Small intestine (tissue), 7 donors: ENCODE measurements around the gene SPI1. TPM values are rescaled to one million over a fixed set of nuclear protein-coding genes. Genes with fewer than 3 reads are reported as not detected.
"Not testable (repeated sequence)": the region's sequence is repeated elsewhere in the genome, so short reads cannot be mapped to it uniquely, and the experiment has no call there.

Source experiments
- DNase-seq, 2 donors: peaks; one replicate each; pipeline versions ENCODE4 v3.0.0 to v3.0.0-alpha.2; 2013
- FAIRE-seq: peaks from 2 replicates; lab custom pipeline; 2012; peaks lifted over from hg19 to GRCh38; lab: Jason Lieb, UNC
- H3K27ac ChIP-seq, 3 donors: one replicate each; pipeline ENCODE4 v1.5.1; 2013; ENCODE audit warnings: low read length in 2 of 3, mild to moderate bottlenecking in 2 of 3, control low read depth in 1 of 3, inconsistent platforms in 1 of 3, low read depth in 1 of 3, moderate library complexity in 1 of 3
- H3K27me3 ChIP-seq, 3 donors: one replicate each; pipeline ENCODE4 v1.6.1; 2013; ENCODE audit warnings: low read length in 3 of 3, inconsistent platforms in 1 of 3; ENCODE audit not compliant: control insufficient read depth in 3 of 3, insufficient read depth in 3 of 3
- H3K36me3 ChIP-seq, 3 donors: one replicate each; pipeline ENCODE4 v1.6.1; 2013; ENCODE audit warnings: low read length in 3 of 3, inconsistent platforms in 1 of 3, low read depth in 1 of 3, mild to moderate bottlenecking in 1 of 3, moderate library complexity in 1 of 3; ENCODE audit not compliant: control insufficient read depth in 3 of 3, insufficient read depth in 2 of 3
- H3K4me1 ChIP-seq, 3 donors: one replicate each; pipeline ENCODE4 v1.6.1; 2013; ENCODE audit warnings: low read length in 2 of 3, inconsistent platforms in 1 of 3, low read depth in 1 of 3, mild to moderate bottlenecking in 1 of 3, moderate library complexity in 1 of 3; ENCODE audit not compliant: control insufficient read depth in 3 of 3, insufficient read depth in 2 of 3
- H3K4me3 ChIP-seq, 3 donors: one replicate each; pipeline ENCODE4 v1.5.1; 2013; ENCODE audit warnings: low read length in 3 of 3, control low read depth in 1 of 3, inconsistent platforms in 1 of 3, low read depth in 1 of 3, mild to moderate bottlenecking in 1 of 3, moderate library complexity in 1 of 3
- H3K9me3 ChIP-seq, 2 donors: one replicate each; pipeline ENCODE4 v1.6.1; 2013; ENCODE audit warnings: low read depth in 1 of 2, low read length in 1 of 2; ENCODE audit not compliant: control insufficient read depth in 2 of 2, insufficient read depth in 1 of 2
- WGBS, 3 donors: extraction: QIAGEN DNeasy Blood & Tissue Kit; methylation state at CpG; one replicate each; pipeline ENCODE4 v1.1.7; 2013; 5-methylcytosine and 5-hydroxymethylcytosine counted together
- polyA plus RNA-seq, 4 donors: library from polyadenylated mRNA; stranded (reverse) in 3 of 4; unstranded in 1 of 4; fragments of 200-250 nt in 3 of 4; fragments of 120-200 nt in 1 of 4; gene quantifications; one replicate each; pipeline versions ENCODE4 v1.2.1 to v1.2.3, GENCODE V29; 2013
- donor health status: healthy with polysubstance abuse.
- donor health status: control.
- donor health status: control.
- donor health status: Bipolar disorder and iron deficiency.
- donor health status: healthy.

Gene SPI1
- polyA plus RNA-seq, 4 donors = 3.4 to 25.4 (median 12.0) TPM

DNA sequence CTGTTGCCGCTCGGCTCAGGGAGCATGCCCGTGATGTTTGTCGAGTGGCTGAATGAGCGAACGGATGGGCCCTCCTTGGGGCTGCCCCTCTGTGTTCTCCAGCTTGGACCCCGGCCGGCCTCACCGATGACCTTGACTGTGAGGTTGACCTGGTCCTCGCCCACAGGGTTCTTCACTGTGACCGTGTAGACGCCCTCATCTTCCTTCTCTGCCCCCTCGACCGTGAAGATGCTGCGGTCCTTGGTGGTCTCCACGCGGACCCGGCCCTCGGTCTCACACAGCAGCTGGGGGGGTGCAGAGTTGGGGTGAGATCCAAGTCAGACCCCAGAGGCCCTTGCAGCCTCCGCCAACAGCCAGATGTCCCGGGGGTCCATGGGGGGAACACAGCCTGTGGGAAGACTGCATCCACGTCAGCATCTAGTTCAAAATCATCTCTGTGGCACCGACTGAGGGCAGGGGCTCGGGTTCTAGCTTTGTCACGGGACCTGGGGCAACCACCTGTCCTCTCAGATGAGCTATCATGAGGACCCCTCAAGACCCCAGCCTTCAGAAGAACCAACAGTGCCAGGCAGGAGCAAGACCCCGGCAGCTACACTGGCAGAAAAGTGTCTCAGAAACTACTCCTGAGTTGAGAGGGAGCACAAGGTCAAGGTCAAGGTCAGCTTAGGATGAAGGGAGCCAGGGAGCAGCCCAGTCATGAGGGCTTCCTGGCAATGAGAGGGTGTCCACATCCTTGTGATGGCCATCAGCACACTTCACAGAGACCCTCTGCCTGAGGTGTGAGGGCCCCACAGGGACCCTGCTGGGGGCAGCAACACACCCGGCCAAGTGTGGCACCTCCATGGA is 39.7 kb downstream of the SPI1 start:
- Histone ChIP-seq H3K36me3 (no peaks in the 10 kb centered on the region), H3K27me3 (no peaks in the 10 kb centered on the region), H3K4me3 (no peak overlapping the region), H3K9me3 (no peaks in the 10 kb centered on the region), H3K4me1 (peaks cover 0 to 2% (median 0%) of the 10 kb centered on the region in 3 donors), H3K27ac (no peak overlapping the region)
- WGBS, 3 donors = 84 to 91% (median 90%) methylated on average over 27 of the region's 27 CpGs
- no peak for FAIRE-seq
- no peak for DNase-seq

DNA sequence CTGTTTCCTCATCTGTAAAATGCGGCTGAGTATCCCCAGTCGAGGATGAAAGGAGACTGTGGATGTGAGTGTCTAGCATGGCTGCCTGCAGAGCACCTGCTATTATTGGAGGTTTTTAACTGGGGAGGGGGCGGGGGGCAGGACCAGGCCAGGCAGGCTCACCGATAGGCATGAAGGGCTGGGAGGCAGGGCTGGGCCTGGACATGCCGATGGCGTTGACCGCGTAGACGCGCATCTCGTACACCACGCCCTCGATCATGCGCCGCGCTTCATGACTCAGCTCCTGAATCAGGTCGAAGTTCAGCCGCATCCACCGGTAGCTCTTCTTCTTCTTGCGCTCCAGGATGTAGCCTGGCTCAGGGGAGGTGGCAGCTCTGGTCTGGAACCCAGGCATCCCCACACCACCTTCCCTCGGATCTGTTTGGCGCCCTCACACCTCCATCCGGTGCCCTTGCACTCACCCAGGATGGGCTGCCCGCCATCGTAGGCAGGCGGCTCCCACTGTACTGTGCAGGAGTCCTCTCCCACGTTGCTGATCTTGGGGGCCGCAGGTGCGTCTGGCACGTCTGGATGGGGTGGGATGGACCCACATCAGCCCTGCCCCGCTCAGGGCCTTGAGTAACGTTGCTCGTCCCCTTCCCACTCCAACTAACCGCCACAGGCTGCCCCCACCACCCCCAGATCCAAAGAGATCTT is 41.0 kb downstream of the SPI1 start:
- no peak overlapping the region for H3K4me3 ChIP-seq
- H3K4me1 ChIP-seq = peaks cover 0 to 5% (median 0%) of the 10 kb centered on the region in 3 donors
- H3K36me3 ChIP-seq = no peaks in the 10 kb centered on the region
- FAIRE-seq (no peak), DNase-seq (peak in 1 of 2 donors; percentile 47)
- no peaks in the 10 kb centered on the region for H3K9me3 ChIP-seq
- WGBS, 3 donors = 83 to 89% (median 86%) methylated on average over 34 of the region's 34 CpGs
- H3K27ac ChIP-seq = no peak overlapping the region
- H3K27me3 ChIP-seq = no peaks in the 10 kb centered on the region

DNA sequence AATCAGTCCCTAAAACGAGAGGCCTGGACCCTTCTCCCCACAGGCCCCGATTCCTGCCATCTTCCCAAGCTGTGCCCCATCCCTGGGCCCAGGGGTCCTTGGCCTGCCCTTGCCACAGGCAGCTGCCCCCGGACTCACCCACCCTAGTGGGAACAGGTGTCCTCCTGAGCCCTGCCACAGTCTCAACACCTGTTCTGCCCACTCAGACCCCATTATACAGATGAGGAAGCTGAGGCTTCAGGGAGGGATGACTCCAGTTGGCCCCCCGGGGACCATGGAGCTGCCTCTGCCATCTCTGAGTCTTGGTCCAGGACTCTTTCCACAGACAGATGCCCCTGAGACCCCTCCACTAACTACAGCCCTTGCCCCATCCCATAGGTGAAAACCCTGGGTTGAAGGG is 41.8 kb downstream of the SPI1 start:
- Histone ChIP-seq H3K36me3 (peaks cover 0 to 1% (median 0%) of the 10 kb centered on the region in 3 donors), H3K9me3 (no peaks in the 10 kb centered on the region), H3K4me3 (no peak overlapping the region), H3K27me3 (no peaks in the 10 kb centered on the region), H3K27ac (no peak overlapping the region), H3K4me1 (peaks cover 0 to 12% (median 1%) of the 10 kb centered on the region in 3 donors)
- FAIRE-seq = no peak
- DNase-seq = no peak
- 81 to 85% (median 83%) methylated on average over 4 of the region's 4 CpGs for WGBS, 3 donors

DNA sequence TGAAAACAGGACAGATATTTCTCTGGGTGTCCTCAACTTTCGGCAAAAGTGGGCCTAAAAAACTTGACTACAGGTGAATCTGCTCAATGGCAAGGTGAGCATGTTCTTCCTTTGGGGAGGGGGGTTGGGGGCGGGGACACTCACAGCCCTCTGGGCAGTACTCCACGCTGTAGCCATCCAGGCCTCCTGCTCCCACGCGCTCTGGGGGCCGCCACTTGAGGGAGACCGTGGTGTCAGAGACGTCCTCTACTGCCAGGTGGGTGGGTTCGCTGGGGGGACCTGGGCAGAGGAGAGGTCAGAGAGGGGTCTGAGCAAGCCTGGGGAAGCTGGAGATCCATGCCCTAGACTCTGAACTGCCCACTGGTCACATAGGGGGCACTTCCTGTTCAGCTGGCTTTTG is 42.6 kb downstream of the SPI1 start:
- no peak overlapping the region for H3K4me3 ChIP-seq
- WGBS, 3 donors = 86 to 92% (median 86%) methylated on average over 9 of the region's 9 CpGs
- no peaks in the 10 kb centered on the region for H3K9me3 ChIP-seq
- peaks cover 0 to 13% (median 2%) of the 10 kb centered on the region in 3 donors for H3K4me1 ChIP-seq
- H3K36me3 ChIP-seq = peaks cover 0 to 7% (median under 1%) of the 10 kb centered on the region in 3 donors
- no peak overlapping the region for H3K27ac ChIP-seq
- H3K27me3 ChIP-seq = no peaks in the 10 kb centered on the region
- no peak for DNase-seq
- no peak for FAIRE-seq

DNA sequence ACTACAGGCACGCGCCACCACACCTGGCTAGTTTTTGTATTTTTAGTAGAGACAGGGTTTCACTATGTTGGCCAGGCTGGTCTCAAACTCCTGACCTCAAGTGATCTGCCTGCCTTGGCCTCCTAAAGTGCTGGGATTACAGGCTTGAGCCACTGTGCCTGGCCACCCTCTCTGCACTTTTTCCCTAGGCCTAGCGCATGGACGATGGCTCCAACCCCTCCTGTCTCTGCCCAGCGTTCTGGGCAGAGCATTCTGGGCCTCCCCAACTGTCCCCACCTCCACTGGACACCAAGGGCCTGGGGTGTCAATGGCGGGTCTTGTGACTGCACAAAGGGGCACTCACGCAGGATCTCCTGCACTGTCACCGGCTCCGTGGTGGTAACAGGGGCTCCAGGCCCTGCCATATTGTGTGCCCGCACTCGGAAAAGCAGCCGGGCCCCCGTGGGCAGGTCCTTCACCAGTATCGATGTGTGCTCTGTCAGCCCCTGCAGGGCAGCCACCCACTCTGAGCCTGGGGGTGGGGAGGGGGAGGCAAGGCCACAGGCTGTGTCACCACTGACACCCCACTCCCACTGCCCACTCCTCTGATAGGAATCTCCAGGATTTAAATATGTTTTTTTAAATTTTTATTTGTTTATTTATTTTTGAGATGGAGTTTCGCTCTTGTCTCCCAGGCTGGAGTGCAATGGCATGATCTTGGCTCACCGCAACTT is 43.5 kb downstream of the SPI1 start:
- not testable (repeated sequence) for H3K36me3 ChIP-seq, H3K9me3 ChIP-seq, DNase-seq, H3K4me3 ChIP-seq, H3K27me3 ChIP-seq, FAIRE-seq, H3K27ac ChIP-seq
- H3K4me1 ChIP-seq = peaks cover 0 to 13% (median 2%) of the 10 kb centered on the region in 3 donors
- 94 to 96% (median 96%) methylated on average over 16 of the region's 16 CpGs for WGBS, 3 donors

DNA sequence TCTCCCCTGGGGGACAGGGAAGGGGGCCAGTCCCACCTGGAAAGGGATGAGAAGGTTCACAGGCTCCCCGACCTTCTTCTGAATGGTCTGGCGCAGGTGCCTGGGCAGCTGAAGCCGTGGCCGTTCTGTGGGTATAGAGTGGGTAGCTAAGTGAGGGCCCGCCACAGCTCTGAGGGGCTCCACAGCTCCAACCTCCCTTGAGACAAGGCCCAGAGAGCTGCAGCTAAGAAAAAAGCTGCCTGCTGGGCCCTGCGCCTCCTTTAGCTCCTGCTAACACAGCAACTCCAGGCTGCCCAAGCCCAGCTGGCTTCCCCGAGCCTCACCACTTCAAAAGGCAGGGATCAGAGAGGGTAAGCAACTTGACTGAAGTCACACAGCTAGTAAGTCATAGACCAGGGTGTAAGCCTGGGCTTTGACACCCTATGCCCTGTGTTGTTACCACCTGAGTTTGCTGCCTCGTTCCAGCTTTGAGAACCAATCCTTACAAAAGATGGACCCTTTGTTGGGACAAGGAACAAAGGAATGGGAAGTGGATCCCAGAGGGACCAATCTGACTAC is 44.4 kb downstream of the SPI1 start:
- H3K4me3 ChIP-seq = no peak overlapping the region
- no peaks in the 10 kb centered on the region for H3K9me3 ChIP-seq
- peaks cover 0 to 13% (median 2%) of the 10 kb centered on the region in 3 donors for H3K4me1 ChIP-seq
- FAIRE-seq (no peak), DNase-seq (no peak)
- no peak overlapping the region for H3K27ac ChIP-seq
- H3K27me3 ChIP-seq = no peaks in the 10 kb centered on the region
- H3K36me3 ChIP-seq = peaks cover under 1 to 13% (median 7%) of the 10 kb centered on the region in 3 donors
- WGBS, 3 donors = 88 to 93% (median 90%) methylated on average over 8 of the region's 8 CpGs

DNA sequence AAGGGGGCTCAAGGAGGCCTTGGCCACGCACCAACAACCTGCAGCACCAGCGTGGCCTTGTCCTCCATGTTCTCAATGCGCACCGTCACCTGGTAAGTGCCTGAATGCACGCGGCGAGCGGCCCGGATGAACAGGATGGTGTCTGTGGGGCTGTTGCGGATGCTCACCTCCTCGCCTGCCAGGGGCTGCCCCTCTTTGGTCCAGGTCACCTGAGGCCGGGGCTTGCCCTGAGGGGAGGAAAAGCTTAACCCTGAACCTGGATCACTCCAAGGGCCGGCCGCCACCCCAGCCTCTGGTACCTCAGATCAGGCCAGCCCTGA is 44.9 kb downstream of the SPI1 start:
- Histone ChIP-seq H3K27ac (no peak overlapping the region), H3K9me3 (no peaks in the 10 kb centered on the region), H3K27me3 (no peaks in the 10 kb centered on the region), H3K4me3 (no peak overlapping the region), H3K4me1 (peaks cover 0 to 13% (median 2%) of the 10 kb centered on the region in 3 donors), H3K36me3 (peaks cover 4 to 15% (median 7%) of the 10 kb centered on the region in 3 donors)
- FAIRE-seq (no peak), DNase-seq (no peak)
- 94 to 99% (median 96%) methylated on average over 13 to 14 of the region's 14 CpGs for WGBS, 3 donors
